Cardiac fibroblast (primary cell): ENCODE measurements around the gene RGL1.

Experiments used
- DNase-seq, 2 donors: peaks; one replicate each; pipeline versions ENCODE4 v3.0.0 to v3.0.0-alpha.2; 2010; ENCODE audit warnings: low read depth in 2 of 2
- H3K4me3 ChIP-seq, 2 donors: replicated peaks in 1 of 2; 1 replicate in 1 of 2; 2 replicates in 1 of 2; pipeline ENCODE4 v1.5.1; 2011; ENCODE audit warnings: low read depth in 2 of 2, low read length in 2 of 2, mild to moderate bottlenecking in 2 of 2, moderate library complexity in 1 of 2
- CTCF ChIP-seq: IDR thresholded peaks from one replicate; pipeline ENCODE4 v1.5.1; 2011; ENCODE audit warnings: low read depth, mild to moderate bottlenecking, low read length, inconsistent platforms

Gene RGL1

GRCh38 chr1:183876309-183876708 lies 71.4 kb downstream of the RGL1 start:
- TF ChIP-seq CTCF: no peak
- no peak for DNase-seq

GRCh38 chr1:183877053-183877720 lies 72.3 kb downstream of the RGL1 start:
- H3K4me3 ChIP-seq: peak overlapping the region in 1 of 2 donors; percentile 4
- peak; percentile 70 to 92 for DNase-seq
- no peak for TF ChIP-seq CTCF

More at GRCh38 chr1:183876309-183876708, 71.4 kb downstream of the RGL1 start:
- H3K4me3 ChIP-seq: no peak overlapping the region

GRCh38 chr1:183879494-183879893 lies 74.6 kb downstream of the RGL1 start:
- peak in 1 of 2 donors; percentile 65 for DNase-seq
- no peak for TF ChIP-seq CTCF
- no peak overlapping the region for H3K4me3 ChIP-seq

- no peak for TF ChIP-seq CTCF
- H3K4me3 ChIP-seq: no peak overlapping the region
- DNase-seq: no peak
Observed at GRCh38 chr1:183879966-183880365, 75.0 kb downstream of the RGL1 start.

- no peak for DNase-seq
- TF ChIP-seq CTCF: no peak
- H3K4me3 ChIP-seq: no peak overlapping the region
Observed at GRCh38 chr1:183880531-183881243, 75.8 kb downstream of the RGL1 start.

GRCh38 chr1:183881387-183882131 lies 76.6 kb downstream of the RGL1 start:
- peak; percentile 93 to 96 for DNase-seq
- no peak for TF ChIP-seq CTCF
- no peak overlapping the region for H3K4me3 ChIP-seq
